ENCODE measurements around the gene POLR3C.

GRCh38 chr1:145893306-145894055 lies 69.5 kb downstream of the POLR3C start:
- TF ChIP-seq CTCF (IDR thresholded peaks at IDR 0.05) (no peak), POLR2A (IDR thresholded peaks at IDR 0.05) (no peak)

Data from Peyer's patch (tissue), 4 donors.